ENCODE measurements around the gene MYO18B. TPM values are rescaled to one million over a fixed set of nuclear protein-coding genes. Genes with fewer than 3 reads are reported as not detected.

MYO18B gene
- total and polyA plus RNA-seq, 2 of the 4 experiments (the other 2 are of a cell fraction), result under 0.01 TPM; not detected in 1

- Histone ChIP-seq H4K8ac (ENCODE audit: low read depth in 2 of 2, low read length in 2 of 2) (no peak overlapping the region), H2BK5ac (ENCODE audit: low read depth, low read length, poor library complexity, severe bottlenecking) (no peak overlapping the region), H3K79me1 (ENCODE audit: low read depth in 1 of 2, low read length in 2 of 2) (no peaks in the 10 kb centered on the region), H3K9me3 (ENCODE audit: control insufficient read depth, insufficient read depth, low read length) (no peaks in the 10 kb centered on the region), H3K14ac (replicated peaks; ENCODE audit: low read depth, low read length) (no peak overlapping the region), H4K5ac (ENCODE audit: low read depth, low read length) (no peak overlapping the region), H3K4me3 (ENCODE audit: insufficient read depth, low read depth, low read length) (no peak overlapping the region), H3K4me1 (ENCODE audit: control insufficient read depth, insufficient read depth, low read length) (peaks cover 4% of the 10 kb centered on the region), H3K23ac (ENCODE audit: low read depth, low read length) (no peak overlapping the region), H2AK9ac (replicated peaks; ENCODE audit: low read depth, low read length, poor library complexity) (no peak overlapping the region), H3K36me3 (ENCODE audit: control insufficient read depth, insufficient read depth, low read length) (no peaks in the 10 kb centered on the region), H2BK120ac (ENCODE audit: low read depth, low read length) (no peak overlapping the region), H3K4ac (ENCODE audit: low read depth, low read length) (no peak overlapping the region), H2AFZ (replicated peaks; ENCODE audit: low read length, poor library complexity) (no peak overlapping the region), H4K91ac (ENCODE audit: insufficient read depth, low read depth, low read length) (no peak overlapping the region), H3K18ac (ENCODE audit: low read depth, low read length) (no peak overlapping the region), H2AK5ac (ENCODE audit: low read depth, low read length) (no peak overlapping the region), H3K9me1 (ENCODE audit: insufficient read depth, low read length) (no peaks in the 10 kb centered on the region; the same call in 1 of the 2 replicates), H2BK20ac (ENCODE audit: low read depth, low read length) (no peak overlapping the region), H2BK15ac (ENCODE audit: low read depth, low read length) (no peak overlapping the region), H4K20me1 (ENCODE audit: insufficient read depth, low read length) (no peaks in the 10 kb centered on the region), H3K27ac (ENCODE audit: insufficient read depth, low read length) (no peak overlapping the region), H3K27me3 (ENCODE audit: control insufficient read depth, insufficient read depth, low read length) (no peaks in the 10 kb centered on the region), H3K4me2 (ENCODE audit: low read depth, low read length) (no peak overlapping the region), H3K56ac (ENCODE audit: extremely low read depth, insufficient read depth, low read length) (no peak overlapping the region), H3K9ac (ENCODE audit: low read depth, low read length) (no peak overlapping the region)
- DNase-seq (no peak), ATAC-seq (ENCODE audit: low read depth) (no peak)
- BruUV-seq (replicated peaks), result no TSS peak
- intact Hi-C loops (cut with micrococcal nuclease) (no loop called here), dilution Hi-C loops (cut with HindIII; ENCODE audit: low sequenced_read_pairs, unreplicated experiment) (no loop called here), in situ Hi-C loops (cut with MboI; ENCODE audit: low sequenced_read_pairs) (no loop called here)
- no peak for TF ChIP-seq NFE2L2 (IDR thresholded peaks at IDR 0.05; ENCODE audit: low read depth, low read length)
- no peak for TF ChIP-seq ELK1 (IDR thresholded peaks at IDR 0.05; ENCODE audit: borderline replicate concordance, low read depth, low read length)
- TF ChIP-seq FOS (IDR thresholded peaks at IDR 0.05; ENCODE audit: low read depth, low read length), result no peak
- no peak for TF ChIP-seq MAFK (IDR thresholded peaks at IDR 0.05; ENCODE audit: low read depth, low read length)
- no peak for TF ChIP-seq RAD21 (IDR thresholded peaks at IDR 0.05; ENCODE audit: low read length)
- TF ChIP-seq CTCF (conservative IDR thresholded peaks at IDR 0.05; ENCODE audit: low read depth, low read length), result no peak
- no peak for TF ChIP-seq SMC3 (IDR thresholded peaks at IDR 0.05; ENCODE audit: low read depth, low read length)
- TF ChIP-seq RFX5 (IDR thresholded peaks at IDR 0.05; ENCODE audit: low read depth, low read length), result no peak
- no peak for TF ChIP-seq MAZ (IDR thresholded peaks at IDR 0.05; ENCODE audit: borderline replicate concordance, low read depth, low read length)
- no peak for TF ChIP-seq POLR2A (IDR thresholded peaks at IDR 0.05; ENCODE audit: low read depth, low read length)
- no peak for TF ChIP-seq RCOR1 (IDR thresholded peaks at IDR 0.05; ENCODE audit: insufficient replicate concordance, low read length)
- TF ChIP-seq CEBPB (IDR thresholded peaks at IDR 0.05; ENCODE audit: low read depth, low read length), result no peak
- no peak for TF ChIP-seq CHD1 (IDR thresholded peaks at IDR 0.05; ENCODE audit: low read depth, low read length)
- no peak for TF ChIP-seq USF2 (IDR thresholded peaks at IDR 0.05; ENCODE audit: low read depth, low read length)
- TF ChIP-seq BHLHE40 (IDR thresholded peaks at IDR 0.05; ENCODE audit: low read depth, low read length), result no peak
- TF ChIP-seq MXI1 (IDR thresholded peaks at IDR 0.05; ENCODE audit: borderline replicate concordance, low read depth, low read length), result no peak
- ChIA-PET CTCF (interaction anchor here (0.6 to 0.8 kb wide), 2 partner anchors 17 to 508 kb away, joined by 3 to 4 read pairs; no protein-coding TSS in a partner anchor), POLR2A (ENCODE audit: unreplicated experiment) (interaction anchor here (0.6 kb wide), 1 partner anchor 46 kb away, joined by 3 read pairs; no protein-coding TSS in a partner anchor)
- WGBS, 2 experiments (ENCODE audit: extremely low coverage in 2 of 2, insufficient read length in 1 of 2), result no CpG with 5 or more reads among the region's 4 CpGs
These were observed 2.7 kb downstream of the MYO18B start for GRCh38 chr22:25744694-25745093.
